ENCODE results near the gene ATP8B1.

DNA sequence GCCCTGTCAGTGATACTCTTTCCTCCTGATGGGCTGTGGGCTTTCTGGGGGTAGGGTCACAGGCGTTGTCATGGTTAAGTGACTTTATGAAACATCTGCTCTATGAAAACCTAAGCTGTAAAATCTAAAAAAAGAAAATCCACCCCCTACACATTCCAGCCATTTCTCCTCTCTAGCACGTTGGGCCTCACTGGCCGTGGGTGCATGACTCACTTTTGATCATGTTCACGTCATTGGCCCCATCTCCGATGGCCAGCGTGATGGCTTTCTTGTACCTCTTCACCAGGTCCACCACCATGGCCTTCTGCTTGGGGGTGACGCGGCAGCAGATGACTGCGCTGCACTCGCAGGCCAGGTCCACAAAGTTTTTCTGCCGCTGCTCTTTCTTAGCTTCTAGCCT lies 142.2 kb downstream of the ATP8B1 start:
- TF ChIP-seq, protein P1, sequence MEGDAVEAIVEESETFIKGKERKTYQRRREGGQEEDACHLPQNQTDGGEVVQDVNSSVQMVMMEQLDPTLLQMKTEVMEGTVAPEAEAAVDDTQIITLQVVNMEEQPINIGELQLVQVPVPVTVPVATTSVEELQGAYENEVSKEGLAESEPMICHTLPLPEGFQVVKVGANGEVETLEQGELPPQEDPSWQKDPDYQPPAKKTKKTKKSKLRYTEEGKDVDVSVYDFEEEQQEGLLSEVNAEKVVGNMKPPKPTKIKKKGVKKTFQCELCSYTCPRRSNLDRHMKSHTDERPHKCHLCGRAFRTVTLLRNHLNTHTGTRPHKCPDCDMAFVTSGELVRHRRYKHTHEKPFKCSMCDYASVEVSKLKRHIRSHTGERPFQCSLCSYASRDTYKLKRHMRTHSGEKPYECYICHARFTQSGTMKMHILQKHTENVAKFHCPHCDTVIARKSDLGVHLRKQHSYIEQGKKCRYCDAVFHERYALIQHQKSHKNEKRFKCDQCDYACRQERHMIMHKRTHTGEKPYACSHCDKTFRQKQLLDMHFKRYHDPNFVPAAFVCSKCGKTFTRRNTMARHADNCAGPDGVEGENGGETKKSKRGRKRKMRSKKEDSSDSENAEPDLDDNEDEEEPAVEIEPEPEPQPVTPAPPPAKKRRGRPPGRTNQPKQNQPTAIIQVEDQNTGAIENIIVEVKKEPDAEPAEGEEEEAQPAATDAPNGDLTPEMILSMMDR (IDR thresholded peaks at IDR 0.05), result no peak
- no peak for TF ChIP-seq POLR2A (IDR thresholded peaks at IDR 0.05)
